Activated naive CD4-positive, alpha-beta T cell treated with anti-CD3 and anti-CD28 coated beads, Interleukin-2, amount 50 U/mL, for 24 hours (primary cell): ENCODE results near the gene PRR11.
A peak's percentile ranks its signal among the peaks of the same experiment; 100 is the strongest.

ENCODE experiments used
- H3K27ac Mint-ChIP-seq: one replicate; pipeline ENCODE4 v1.8.0; 2021; ENCODE audit warnings: mild to moderate bottlenecking, mixed read lengths
- H3K27me3 Mint-ChIP-seq: one replicate; pipeline ENCODE4 v1.8.0; 2021; ENCODE audit warnings: mixed read lengths
- H3K36me3 Mint-ChIP-seq: one replicate; pipeline ENCODE4 v1.8.0; 2021; ENCODE audit warnings: mixed read lengths
- H3K4me1 Mint-ChIP-seq: one replicate; pipeline ENCODE4 v1.8.0; 2021; ENCODE audit warnings: mixed read lengths
- H3K4me3 Mint-ChIP-seq: one replicate; pipeline ENCODE4 v1.8.0; 2021; ENCODE audit warnings: mild to moderate bottlenecking, mixed read lengths
- H3K9me3 Mint-ChIP-seq: one replicate; pipeline ENCODE4 v1.8.0; 2021; ENCODE audit warnings: mixed read lengths

The PRR11 gene

DNA sequence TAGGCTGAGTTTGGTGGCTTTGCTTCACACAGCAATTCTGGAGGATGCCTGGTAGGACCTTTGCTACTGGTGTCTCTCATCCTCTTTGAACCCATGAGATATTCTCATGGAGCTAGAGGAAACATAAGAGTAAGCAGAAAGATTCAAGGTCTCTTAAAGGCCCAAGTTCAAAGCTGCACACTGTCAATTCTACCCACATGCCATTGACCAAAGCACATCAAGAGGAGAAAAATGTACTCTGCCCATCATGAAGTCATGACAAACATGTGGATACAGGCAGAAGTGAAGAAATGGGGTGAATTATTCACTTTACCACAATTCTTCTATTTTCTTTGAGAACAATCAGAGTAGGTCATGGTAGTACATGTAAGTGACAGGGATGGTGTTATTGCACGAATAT is 13.7 kb upstream of the PRR11 start:
- H3K4me3 Mint-ChIP-seq = no peak overlapping the region
- peaks cover 10% of the 10 kb centered on the region for H3K4me1 Mint-ChIP-seq
- no peaks in the 10 kb centered on the region for H3K27me3 Mint-ChIP-seq
- no peaks in the 10 kb centered on the region for H3K9me3 Mint-ChIP-seq
- peaks cover 2% of the 10 kb centered on the region for H3K36me3 Mint-ChIP-seq
- no peak overlapping the region for H3K27ac Mint-ChIP-seq

DNA sequence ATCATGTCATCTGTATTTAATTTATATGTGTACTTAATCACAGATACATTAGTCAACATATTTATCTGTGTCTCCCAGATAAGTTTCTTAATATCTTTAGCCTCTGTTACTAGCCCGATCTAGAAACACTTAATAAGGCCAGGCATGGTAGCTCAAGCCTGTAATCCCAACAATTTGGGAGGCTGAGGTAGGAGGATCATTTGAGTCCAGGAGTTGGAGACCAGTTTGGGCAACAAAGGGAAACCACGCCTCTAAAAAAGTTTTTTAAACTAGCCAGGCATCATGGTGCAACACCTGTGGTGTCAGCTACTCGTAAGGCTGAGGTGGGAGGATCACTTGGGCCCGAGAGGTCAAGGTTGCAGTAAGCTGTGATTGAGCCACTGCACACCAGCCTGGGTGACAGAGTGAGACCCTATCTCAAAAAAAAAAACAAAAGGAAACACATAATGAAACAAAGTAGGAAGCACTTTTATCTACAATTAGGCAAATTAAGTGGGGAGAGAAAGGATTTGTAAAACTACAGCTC is 9.9 kb upstream of the PRR11 start:
- Mint-ChIP-seq H3K9me3 (no peaks in the 10 kb centered on the region), H3K27me3 (no peaks in the 10 kb centered on the region), H3K4me3 (no peak overlapping the region), H3K36me3 (peaks cover 1% of the 10 kb centered on the region), H3K4me1 (peaks cover 24% of the 10 kb centered on the region), H3K27ac (peak overlapping the region; percentile 31)

DNA sequence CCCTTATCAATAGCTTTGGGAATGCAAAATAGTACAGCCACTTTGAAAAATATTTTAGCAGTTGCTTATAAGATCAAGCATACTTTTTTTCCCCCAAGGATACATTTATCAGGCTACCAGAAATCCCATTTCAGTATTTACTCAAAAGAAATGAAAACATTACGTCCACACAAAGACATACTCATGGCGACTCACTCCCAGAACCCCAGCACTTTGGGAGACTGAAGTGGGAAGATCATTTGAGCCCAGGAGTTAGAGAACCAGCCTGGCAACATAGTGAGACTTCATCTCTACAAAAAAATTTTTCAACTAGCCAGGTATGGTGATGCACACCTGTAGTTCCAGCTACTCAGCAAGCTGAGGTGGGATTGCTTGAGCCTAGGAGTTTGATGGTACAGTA is 6.5 kb upstream of the PRR11 start:
- H3K36me3 Mint-ChIP-seq = peaks cover 1% of the 10 kb centered on the region

DNA sequence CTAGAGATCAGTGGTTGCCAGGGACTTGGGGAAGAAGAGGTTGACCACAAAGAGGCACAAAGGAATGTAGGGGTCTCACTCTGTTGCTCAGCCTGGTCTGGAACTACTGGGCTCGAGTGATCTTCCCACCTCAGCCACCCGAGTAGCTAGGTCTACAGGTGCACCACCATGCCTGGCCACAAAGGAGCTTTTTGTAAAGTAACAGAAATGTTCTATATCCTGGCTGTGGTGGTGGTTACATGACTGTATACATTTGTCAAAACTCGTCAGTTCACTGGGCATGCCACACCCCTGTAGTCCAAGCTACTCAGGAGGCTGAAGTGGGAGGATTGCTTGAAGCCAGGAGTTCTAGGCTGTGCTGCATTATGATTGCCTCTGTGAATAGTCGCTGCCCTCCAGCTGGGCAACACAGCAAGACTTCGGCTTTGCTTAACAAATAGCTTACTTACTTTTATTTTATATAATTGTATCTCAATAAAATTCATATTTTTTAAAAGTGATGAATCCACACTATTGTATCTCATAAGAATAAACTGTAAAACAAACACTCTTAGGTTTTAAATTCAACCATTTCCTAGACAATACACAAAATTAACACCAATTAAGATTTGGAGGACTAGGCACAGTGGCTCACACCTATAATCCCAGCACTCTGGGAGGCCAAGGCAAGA is 5.6 kb upstream of the PRR11 start:
- Mint-ChIP-seq H3K4me1 (peaks cover 43% of the 10 kb centered on the region), H3K27me3 (no peaks in the 10 kb centered on the region), H3K9me3 (no peaks in the 10 kb centered on the region), H3K27ac (no peak overlapping the region), H3K4me3 (no peak overlapping the region), H3K36me3 (peaks cover 1% of the 10 kb centered on the region)

More for the DNA sequence above, 6.5 kb upstream of the PRR11 start:
- Mint-ChIP-seq H3K27ac (no peak overlapping the region), H3K9me3 (no peaks in the 10 kb centered on the region), H3K4me1 (peaks cover 48% of the 10 kb centered on the region), H3K4me3 (no peak overlapping the region), H3K27me3 (no peaks in the 10 kb centered on the region)

DNA sequence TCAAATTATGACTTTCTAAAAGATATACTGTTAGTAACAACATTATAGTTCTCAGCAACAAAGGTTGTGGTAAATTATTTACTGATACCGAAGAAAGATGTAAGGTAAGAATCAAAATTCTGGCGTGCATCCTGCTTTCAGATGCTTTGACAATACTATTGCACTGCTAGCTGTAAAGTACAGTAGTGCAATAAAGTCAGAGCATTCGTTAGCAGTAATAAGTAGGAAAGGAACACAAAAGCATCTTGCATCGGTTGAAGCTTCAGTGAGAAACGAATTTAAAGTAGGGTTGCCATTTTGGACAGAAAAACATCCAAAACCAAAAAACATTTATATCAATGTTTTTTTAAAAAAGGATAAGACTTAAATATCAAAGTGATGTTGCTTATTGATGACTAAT is 4.5 kb upstream of the PRR11 start:
- Mint-ChIP-seq H3K4me3 (no peak overlapping the region), H3K9me3 (no peaks in the 10 kb centered on the region), H3K27ac (no peak overlapping the region), H3K36me3 (peaks cover 1% of the 10 kb centered on the region), H3K4me1 (peaks cover 38% of the 10 kb centered on the region), H3K27me3 (no peaks in the 10 kb centered on the region)

DNA sequence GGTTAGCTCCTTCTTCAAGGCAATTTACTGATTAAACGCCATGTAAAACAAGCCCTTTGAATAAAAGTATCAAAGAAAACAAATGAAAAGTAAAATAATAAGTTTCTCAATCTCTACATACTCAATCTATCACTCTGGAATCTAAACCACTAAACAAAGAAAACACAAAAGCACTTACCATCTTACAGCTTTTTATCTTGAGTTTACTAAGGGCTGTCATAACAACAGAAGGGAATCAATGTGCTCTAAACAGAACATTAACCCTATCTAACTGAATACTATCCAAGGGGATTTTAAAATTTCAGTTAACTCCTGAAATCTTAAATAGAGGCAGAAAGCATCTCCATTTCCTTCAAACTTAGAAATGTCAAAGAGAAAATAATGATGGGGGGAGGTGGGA is 4.0 kb upstream of the PRR11 start:
- Mint-ChIP-seq H3K27me3 (no peaks in the 10 kb centered on the region), H3K36me3 (peaks cover 1% of the 10 kb centered on the region), H3K4me1 (peaks cover 38% of the 10 kb centered on the region), H3K27ac (no peak overlapping the region), H3K4me3 (no peak overlapping the region), H3K9me3 (no peaks in the 10 kb centered on the region)

DNA sequence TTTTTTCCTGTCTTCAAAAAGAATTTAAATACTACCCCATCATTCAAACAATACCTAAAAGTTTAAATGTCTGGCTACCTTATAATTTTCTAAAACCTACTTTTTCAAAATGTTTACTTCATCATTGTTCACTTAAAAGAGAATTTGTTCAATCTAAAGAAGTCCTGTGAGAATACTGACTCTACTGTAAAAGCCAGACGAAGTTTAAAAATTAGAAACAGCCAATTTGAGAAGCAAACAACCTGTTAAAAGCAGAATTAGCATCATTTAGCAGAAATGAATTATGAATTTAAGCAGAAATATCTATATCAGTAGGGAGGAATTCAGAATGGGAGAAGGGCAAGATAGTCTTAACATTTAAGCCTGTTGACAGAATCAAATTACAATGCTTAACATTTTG is 2.6 kb upstream of the PRR11 start:
- H3K27ac Mint-ChIP-seq = no peak overlapping the region
- no peak overlapping the region for H3K4me3 Mint-ChIP-seq
- H3K9me3 Mint-ChIP-seq = no peaks in the 10 kb centered on the region
- H3K36me3 Mint-ChIP-seq = peaks cover 1% of the 10 kb centered on the region
- no peaks in the 10 kb centered on the region for H3K27me3 Mint-ChIP-seq
- peaks cover 38% of the 10 kb centered on the region for H3K4me1 Mint-ChIP-seq

DNA sequence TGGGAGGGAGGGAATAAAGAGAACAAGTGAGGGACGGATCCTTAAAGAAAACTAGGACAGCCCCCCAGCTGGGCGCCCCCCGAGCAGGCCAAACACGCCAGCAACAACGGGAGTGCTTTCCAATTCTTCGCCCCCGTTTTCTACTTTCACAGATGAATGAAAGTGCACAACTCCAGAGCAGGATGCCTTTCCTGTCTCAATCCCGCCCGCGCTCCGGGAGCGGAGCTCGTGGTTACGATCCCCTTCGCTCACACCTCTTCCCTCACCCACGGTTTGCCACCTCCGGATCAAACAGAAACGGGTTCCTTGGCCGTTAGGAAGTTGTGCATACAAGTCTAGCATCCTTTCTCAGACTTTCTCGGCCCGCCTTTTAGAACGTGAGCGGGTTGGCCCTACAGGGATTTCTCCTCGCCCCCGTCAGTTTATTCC is 1.2 kb upstream of the PRR11 start:
- Mint-ChIP-seq H3K27me3 (no peaks in the 10 kb centered on the region), H3K9me3 (no peaks in the 10 kb centered on the region), H3K4me3 (no peak overlapping the region), H3K36me3 (peaks cover 1% of the 10 kb centered on the region), H3K4me1 (peaks cover 34% of the 10 kb centered on the region), H3K27ac (no peak overlapping the region)

DNA sequence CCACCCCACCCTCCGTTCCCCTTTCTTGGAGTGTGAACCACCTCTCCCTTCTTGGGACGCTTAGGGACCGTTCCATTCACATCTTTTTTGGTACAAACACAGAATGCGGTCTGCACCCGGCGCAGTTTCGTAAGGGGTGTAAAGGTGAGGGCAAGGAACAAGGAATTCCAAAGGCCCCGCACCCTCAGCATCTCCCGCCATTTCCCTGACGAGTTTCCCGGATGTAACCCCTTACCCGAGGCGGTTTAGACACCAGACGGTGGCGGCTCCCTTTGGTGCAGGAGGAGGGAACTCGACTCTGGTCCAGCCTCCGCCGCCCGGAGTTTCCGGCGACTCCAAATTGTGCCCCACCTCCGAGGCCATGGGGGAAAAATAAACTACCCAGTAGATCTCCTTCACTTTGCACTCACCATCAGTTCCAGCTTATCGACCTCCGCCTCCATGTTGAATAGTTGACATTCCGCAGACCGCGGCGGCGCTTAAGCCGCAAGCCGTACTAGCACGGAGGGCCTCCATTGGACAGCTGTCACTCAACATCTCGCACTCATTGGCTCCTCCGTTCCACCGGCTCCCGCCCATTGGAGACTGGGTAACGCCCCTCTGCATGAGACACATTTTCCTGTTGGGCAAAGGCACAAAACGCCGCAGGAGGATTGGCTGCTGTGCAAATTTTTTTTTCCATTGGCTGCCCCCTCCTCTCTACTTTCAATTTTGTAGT is 666 bp upstream of the PRR11 start, which contains the start of gene SKA2:
SKA2 (minus strand) TSS at position 466 of the 718 bp plus-strand sequence; CDS start at position 443, 23 bp downstream.
- H3K36me3 Mint-ChIP-seq = no peaks in the 10 kb centered on the region
- no peaks in the 10 kb centered on the region for H3K27me3 Mint-ChIP-seq
- no peak within 1 kb of the TSS for H3K27ac Mint-ChIP-seq
- peaks cover 29% of the 10 kb centered on the region for H3K4me1 Mint-ChIP-seq
- no peaks in the 10 kb centered on the region for H3K9me3 Mint-ChIP-seq
- no peak within 1 kb of the TSS for H3K4me3 Mint-ChIP-seq

DNA sequence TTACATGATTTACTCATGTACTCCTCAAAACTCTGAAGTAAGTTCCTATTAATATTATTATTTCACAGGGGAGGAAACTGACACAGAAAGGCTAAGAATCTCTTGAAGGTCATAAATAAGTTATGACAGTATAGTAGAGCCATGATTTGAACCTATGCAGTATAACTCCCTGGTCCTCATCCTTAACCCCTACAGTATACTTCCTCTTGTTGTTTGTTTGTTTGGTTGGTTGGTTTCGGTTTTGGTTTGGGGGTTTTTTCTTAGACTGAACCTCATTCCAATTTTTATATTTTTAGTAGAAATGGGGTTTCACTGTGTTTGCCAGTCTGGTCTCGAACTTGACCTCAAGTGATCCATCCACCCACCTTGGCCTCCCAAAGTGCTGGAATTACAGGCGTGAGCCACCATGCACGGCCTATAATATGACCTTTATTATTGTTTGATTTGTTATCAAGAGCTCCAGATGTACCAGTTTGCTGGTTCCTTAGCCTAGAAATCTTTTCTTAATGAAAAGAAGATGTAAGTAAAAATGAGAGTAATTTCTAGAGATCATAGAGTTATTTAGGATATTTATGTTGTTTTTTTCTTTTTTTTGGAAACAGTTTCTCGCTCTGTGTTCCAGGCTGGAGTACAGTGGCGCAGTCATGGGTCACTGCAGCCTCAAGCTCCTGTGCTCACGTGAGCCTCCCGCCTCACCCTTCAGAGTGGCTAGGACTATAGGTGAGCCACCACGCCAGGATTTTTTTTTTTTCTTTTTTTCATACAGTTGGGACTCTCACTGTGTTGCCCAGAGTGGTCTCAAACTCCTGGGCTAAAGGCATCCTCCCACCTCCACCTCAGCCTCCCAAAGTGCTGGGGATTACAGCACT is 4.8 kb downstream of the PRR11 start:
- Mint-ChIP-seq H3K36me3 (no peaks in the 10 kb centered on the region), H3K27me3 (no peaks in the 10 kb centered on the region), H3K4me3 (no peak overlapping the region), H3K9me3 (no peaks in the 10 kb centered on the region), H3K27ac (no peak overlapping the region), H3K4me1 (no peaks in the 10 kb centered on the region)

DNA sequence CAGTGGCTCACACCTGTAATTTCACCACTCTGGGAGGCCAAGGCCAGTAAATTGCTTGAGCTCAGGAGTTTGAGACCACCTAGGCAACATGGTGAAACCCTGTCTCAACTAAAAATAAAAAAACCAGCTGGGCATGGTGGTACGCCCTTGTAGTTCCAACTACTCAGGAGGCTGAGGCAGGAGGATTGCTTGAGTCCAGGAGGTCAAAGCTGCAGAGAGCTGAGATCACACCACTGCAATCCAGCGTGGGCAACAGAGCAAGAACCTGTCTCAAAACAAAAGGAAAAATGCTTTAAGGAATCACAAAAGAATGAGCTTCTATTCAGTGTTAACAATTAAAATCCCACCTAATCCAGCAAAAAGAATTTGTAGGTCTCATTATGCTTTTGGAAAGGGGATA is 5.9 kb downstream of the PRR11 start:
- H3K36me3 Mint-ChIP-seq = no peaks in the 10 kb centered on the region

DNA sequence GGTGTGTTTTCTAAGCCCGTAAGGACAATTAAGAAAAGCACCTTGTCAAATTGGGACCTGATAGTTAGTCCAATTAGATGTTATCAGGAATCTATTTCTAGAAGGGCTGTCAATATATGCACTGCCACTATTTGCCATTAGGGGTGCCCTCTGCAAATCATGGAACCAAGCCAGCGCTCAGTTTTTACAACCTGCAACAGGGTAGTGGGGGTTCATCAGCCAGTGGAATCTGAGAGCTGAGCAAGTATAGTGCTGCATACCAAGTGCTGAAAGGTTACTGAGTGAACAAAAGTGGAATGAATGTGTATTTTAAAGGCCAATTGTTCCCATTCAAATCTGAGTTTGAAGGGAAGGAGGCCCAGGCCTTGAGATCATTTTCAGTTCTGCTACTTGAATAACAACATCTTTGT is 10.4 kb downstream of the PRR11 start:
- no peak overlapping the region for H3K4me3 Mint-ChIP-seq
- no peak overlapping the region for H3K27ac Mint-ChIP-seq
- no peaks in the 10 kb centered on the region for H3K36me3 Mint-ChIP-seq
- H3K9me3 Mint-ChIP-seq = no peaks in the 10 kb centered on the region
- H3K27me3 Mint-ChIP-seq = no peaks in the 10 kb centered on the region
- no peaks in the 10 kb centered on the region for H3K4me1 Mint-ChIP-seq

More for the DNA sequence above, 5.9 kb downstream of the PRR11 start:
- Mint-ChIP-seq H3K4me1 (no peaks in the 10 kb centered on the region), H3K27me3 (no peaks in the 10 kb centered on the region), H3K9me3 (no peaks in the 10 kb centered on the region), H3K4me3 (no peak overlapping the region), H3K27ac (no peak overlapping the region)

DNA sequence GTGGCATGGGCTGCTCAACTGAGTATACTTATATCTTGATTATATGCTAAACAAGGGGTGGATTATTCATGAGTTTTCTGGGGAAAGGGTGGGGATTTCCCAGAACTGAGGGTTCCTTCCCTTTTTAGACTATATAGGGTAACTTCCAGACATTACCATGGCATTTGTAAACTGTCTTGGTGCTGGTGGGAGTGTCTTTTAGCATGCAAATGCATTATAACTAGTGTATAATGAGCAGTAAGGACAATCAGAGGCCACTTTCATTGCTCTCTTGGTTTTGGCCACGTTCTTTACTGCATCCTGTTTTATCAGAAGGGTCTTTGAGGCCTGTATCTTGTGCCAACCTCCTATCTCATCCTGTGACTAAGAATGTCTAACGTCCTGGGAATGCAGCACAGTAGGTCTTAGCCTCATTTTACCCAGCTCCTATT is 12.0 kb downstream of the PRR11 start:
- Mint-ChIP-seq H3K4me3 (no peak overlapping the region), H3K27ac (no peak overlapping the region), H3K36me3 (no peaks in the 10 kb centered on the region), H3K9me3 (no peaks in the 10 kb centered on the region), H3K27me3 (no peaks in the 10 kb centered on the region), H3K4me1 (no peaks in the 10 kb centered on the region)

DNA sequence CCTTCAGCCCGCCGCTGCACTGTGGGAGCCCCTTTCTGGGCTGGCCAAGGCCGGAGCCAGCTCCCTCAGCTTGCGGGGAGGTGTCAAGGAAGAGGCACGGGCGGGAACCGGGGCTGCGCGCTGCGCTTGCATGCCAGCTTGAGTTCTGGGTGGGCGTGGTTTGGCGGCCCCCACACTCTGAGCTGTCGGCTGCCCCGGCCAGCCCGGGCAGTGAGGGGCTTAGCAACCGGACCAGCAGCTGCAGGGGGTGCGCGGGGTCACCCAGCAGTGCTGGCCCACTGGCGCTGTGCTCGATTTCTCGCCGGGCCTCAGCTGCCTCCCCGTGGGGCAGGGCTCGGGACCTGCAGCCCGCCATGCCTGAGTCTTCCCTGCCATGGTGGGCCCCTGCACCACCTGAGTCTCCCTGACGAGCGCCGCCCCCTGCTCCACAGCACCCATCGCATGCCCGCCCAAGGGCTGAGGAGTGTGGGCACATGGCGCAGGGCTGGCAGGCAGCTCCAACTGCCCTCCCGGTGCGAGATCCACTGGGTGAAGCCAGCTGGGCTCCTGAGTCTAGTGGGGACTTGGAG is 17.0 kb downstream of the PRR11 start:
- Mint-ChIP-seq H3K27ac (no peak overlapping the region), H3K36me3 (no peaks in the 10 kb centered on the region), H3K9me3 (no peaks in the 10 kb centered on the region), H3K4me1 (no peaks in the 10 kb centered on the region), H3K27me3 (no peaks in the 10 kb centered on the region), H3K4me3 (no peak overlapping the region)

DNA sequence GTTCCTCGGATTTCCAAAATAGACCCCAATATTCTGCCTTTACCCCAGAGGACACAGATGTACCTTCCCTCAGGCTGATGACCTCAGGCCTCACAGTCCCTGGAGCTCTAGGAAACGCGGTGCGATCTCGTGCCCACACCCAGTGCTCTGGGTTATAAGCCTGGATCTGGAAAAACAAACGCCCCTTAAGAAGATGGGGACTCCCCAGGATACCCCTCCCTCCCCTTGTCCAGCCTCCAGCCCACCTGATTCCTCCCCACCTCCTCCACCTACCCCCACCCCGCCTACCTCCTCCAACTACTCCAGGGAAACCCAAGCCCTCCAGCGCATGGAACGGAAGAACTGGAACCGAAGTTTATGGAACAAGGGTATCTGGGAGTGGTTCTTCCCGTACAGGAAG is 19.1 kb downstream of the PRR11 start:
- Mint-ChIP-seq H3K9me3 (no peaks in the 10 kb centered on the region), H3K4me1 (no peaks in the 10 kb centered on the region), H3K27ac (no peak overlapping the region), H3K36me3 (no peaks in the 10 kb centered on the region), H3K4me3 (no peak overlapping the region), H3K27me3 (no peaks in the 10 kb centered on the region)
